D341Med (cell line): ENCODE data around the gene BATF3.

ENCODE experiments used
- DNase-seq: peaks from one replicate; pipeline ENCODE4 v3.0.0; 2012; ENCODE audit warnings: low spot score

Gene BATF3

GRCh38 chr1:212703991-212704564, 4.4 kb upstream of the BATF3 start:
- DNase-seq, result no peak

- DNase-seq, result no peak
Measured at GRCh38 chr1:212702672-212703071, 3.0 kb upstream of the BATF3 start.

DNA sequence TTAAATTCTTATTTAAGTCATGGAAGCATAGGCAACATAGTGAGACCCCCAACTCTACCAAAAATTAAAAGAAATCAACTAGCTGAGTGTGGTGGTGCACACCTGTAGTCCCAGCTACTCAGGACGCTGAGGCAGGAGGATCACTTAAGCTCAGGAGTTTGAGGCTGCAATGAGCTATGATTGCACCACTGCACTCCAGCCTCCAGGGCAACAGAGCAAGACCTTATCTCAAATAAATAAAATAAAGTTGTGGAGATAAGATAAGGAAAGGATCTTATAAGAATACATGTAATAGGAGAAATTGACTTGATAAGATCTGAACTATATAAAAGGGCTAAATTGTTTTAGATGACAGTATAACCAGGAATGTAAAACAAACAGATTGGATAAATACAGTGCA, 2.3 kb upstream of the BATF3 start:
- no peak for DNase-seq

- DNase-seq, result peak; percentile 65
Measured at GRCh38 chr1:212700892-212701819, 1.5 kb upstream of the BATF3 start.

GRCh38 chr1:212700223-212700891, 717 bp upstream of the BATF3 start:
- peak; percentile 74 for DNase-seq

DNA sequence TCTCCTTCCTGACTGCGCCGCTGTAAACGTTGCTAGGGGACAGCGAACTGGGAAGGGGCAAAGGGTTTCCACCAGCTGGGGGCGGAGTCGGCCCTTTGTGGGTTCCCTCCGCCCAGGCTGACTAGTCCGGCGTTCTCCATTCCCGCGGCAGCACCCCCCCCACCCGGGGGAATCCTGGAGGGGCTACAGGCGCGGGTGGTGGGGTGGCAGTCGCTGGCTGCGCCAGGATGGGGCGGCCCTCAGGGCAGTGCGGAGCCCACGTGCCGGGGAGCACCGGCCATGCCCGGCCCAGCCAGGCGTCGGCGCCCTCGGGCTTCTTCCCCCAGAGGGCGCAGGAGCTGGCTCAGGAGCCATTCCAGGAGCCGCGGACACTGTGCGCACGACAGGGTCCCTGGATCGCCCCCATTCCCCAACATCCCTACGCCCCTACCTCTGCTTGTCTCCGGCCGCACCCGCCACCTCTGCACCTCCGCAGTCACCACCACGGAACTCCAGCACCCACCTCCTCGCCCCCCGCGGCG, 476 bp downstream of the BATF3 start:
- DNase-seq, result peak; percentile 90

DNA sequence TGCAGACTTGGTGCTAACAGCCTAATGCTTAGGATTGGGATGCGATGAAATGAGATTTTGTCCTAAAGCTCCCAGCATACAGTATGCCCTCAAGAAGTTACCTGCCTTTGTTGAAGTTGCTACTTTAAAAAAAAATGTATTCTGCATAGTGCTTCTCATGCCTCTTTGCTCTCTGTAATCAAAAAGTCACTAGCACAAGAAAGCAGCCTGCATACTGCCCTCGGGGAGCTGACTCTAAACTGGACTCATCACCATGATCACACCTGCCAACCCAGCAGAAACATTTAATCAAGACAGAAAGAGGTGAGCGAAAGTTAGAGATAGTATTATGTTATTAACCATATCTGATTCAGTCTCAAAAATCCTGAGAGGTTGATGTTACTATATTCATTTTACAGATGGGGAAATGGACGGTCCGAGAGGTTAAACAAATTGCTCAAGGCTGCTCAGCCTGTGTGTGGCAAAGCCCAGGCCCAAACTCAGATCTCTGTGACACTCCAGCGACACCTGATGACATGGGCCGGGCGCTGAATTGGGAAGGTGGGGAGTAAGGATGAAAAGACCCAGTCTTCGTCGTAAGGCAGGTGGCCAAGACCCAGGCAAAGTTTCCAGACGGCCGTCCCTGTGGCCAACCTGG, 1.1 kb downstream of the BATF3 start:
- no peak for DNase-seq

GRCh38 chr1:212696721-212697331, 2.8 kb downstream of the BATF3 start:
- DNase-seq, result no peak

DNA sequence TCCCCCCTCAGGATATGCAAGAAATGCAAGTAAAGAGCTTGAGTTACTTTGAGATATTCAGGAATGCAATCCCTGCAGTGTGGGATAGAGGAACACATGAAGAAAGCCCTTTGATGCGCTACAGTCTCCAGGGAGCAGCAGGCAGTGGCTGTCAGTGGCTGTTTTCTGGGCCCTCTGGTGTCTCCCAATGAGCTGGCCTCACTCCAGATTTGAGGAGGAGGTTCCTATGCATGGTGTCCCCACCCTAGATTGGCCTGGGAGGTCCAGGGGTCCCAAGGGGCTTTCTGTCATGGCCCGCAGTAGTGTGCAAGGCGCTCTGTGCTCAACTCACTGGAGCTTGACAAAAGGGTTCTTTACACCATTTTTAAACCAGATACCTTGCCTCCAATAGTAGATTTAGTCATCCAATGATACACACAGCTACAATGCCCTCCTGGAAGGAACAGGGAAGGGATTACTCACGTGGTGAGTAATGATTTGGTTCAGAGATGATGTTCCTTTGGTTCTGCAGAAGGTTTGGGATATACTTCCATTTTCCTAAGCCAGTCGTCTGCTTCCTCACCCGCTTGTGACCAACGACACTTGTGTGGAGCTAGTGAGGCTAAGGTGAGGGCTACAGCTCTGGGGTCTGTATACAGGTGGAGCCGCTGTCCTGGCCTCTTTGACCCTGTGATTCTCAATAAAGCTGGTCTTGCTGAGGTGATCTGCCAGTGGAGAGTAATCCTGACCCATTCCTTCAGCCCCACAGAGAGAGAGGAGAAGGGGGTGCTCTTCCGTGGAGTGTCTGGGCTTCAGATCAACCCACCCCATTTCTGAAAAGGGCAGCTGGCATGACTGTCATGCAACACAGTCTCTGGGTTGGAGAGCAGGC, 6.6 kb downstream of the BATF3 start:
- no peak for DNase-seq

DNA sequence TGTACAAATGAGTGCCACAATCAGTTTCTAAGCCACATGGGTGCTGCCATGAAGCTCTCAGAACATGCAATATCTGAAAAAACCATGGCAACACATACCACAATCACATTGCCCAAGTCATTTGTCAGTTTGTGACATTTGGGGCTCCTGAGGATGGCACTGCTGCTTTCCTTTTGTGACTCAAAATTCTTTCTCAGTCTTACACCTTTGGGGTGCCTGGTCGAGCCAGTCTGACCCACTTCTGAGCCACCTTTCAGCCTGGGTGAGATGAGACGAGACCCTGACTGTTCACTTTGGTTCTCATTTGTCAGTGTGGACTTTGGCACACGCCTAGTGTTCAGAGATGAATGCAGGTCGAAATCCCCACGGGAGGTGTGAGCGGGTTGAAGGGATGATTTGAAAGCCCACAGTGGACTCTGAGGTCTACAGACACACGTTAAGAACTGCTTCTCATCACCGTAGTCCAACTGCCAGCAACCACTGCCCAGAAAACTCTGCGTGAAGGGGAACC, 8.0 kb downstream of the BATF3 start:
- DNase-seq, result no peak

DNA sequence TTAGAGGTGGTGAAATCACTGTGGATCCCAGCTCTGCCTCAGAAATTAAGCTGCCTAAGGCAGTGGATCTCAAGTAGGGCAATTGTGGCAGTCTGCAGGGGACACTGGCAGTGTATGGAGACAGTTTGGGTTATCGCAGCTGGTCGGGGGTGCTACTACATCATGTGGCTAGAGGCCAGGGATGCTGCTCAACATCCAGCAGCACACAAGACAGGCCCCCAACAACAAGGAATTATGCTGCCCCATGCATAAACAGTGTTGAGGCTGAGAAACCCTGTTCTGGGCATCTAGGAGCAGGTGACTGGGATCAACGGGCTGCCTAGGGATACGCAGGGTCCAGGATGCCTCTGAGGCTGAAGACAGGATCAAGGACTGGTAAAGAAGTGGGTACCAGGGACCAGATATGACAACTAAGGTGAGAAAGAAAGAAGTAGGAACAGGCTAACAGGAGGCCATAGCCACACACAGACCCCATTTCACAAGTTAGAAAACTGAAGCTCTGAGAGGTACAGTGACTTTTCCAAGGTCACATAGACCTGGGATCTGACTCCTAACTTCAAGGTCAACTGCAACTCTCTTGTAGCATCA, 8.7 kb downstream of the BATF3 start:
- no peak for DNase-seq

DNA sequence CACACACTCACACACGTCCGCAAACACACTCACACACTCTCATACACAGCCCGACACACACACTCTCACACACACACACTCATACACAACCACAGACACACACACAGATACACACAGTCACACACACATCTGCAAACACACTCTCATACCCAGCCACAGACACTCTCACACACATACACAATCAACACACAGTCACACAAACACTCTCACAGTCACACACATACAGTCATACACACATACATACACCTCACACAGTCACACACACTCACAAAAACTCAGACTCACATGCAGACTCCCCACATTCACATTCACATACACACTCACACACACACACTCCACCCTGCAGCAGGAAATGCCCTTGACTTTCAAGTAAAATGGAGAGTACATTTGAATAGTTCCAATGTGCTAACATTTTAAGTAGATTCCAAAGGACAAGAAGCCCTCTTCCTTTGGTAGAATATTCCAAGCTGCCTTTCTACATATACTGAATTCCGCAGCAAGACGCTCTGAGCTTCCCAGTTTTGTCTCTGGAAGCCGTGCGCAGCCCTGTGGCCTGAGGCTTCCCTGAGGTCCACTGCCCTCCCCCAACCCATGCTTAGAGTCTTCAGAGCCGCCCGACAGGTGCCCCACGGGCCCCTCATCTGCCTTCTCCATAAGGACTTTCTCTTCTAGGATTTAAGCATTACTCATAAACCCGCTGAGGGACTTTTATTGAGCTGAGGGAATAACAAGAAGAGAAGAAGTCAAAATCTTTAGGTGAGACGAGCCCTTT, 9.7 kb downstream of the BATF3 start:
- no peak for DNase-seq

DNA sequence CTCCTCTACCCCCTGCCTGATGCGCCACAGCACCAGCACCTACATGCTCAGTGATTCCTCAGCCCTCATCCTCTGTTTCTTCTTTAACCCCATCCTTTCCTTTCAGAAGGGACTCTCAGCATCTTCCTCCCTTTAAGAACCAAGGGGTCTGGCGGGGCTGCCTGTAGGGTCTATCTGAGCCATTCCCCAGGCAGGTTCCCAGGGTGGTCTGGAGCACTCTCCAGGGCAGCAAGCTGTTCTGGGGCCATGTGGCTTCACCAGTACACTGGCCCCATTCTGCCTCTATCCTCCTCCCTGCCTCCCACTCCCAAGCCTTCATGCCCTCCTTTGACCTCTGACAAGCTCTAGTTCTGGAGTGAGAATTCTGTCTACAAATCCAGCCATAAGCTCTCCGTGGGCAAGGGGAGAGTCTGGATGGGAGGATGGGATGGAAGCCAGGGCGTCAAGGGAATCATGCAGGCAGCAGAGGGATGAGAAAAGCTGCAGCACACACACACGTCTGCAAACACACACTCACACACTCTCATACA, 10.4 kb downstream of the BATF3 start:
- DNase-seq, result no peak

DNA sequence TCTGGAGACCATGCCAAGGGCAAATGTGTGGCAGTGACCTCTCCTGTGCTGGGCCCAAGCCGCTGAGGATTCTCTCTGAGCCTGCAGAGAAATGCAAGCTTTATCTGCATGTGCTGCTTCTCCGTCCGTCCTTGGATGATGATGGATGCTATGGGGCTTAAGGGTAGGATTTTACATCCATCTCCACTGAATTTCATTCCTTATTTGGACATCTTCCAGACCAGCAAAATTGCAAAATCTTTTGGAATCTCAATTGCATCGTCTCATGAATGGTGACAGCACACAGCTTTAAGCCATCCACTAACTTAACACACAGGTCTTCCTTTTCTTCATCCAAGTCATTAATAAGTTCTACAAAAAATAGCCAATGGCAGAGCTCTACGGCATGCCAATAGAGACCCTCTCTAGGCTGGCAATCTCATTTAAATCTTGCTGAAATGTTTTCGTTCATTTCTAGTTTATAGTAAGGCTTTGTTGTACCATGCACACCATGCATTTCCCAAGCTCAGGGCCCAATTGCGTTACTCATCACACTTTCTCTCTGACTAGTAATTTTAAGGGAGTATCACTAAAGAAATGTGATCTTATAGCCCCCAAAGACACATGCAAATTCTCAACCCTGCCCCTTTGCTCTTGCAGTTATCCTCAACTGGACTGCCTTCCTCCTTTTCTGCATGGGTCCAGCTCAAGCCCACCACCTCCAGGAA, 11.1 kb downstream of the BATF3 start:
- DNase-seq, result no peak

- DNase-seq, result no peak
Measured at GRCh38 chr1:212687811-212688210, 11.8 kb downstream of the BATF3 start.

DNA sequence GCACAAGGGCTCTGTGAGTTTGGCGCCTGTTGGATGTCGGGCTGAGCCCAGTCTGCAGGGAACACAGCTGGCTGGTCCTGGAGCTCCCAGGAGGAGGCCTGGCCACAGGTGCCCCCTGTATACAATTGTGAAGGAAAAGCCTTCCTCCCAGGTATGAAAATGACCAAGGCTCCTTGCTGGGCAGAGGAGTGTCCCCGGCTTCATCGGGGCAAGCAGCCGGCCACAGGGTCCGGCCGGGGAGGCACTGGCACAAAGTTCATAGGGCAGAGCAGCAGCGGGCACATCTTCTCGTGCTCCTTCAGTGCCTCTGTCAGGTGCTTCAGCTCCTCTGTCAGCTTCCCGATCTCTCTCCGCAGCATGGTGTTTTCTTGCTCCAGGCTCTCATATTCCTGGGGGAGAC, 13.0 kb downstream of the BATF3 start:
- DNase-seq, result no peak

DNA sequence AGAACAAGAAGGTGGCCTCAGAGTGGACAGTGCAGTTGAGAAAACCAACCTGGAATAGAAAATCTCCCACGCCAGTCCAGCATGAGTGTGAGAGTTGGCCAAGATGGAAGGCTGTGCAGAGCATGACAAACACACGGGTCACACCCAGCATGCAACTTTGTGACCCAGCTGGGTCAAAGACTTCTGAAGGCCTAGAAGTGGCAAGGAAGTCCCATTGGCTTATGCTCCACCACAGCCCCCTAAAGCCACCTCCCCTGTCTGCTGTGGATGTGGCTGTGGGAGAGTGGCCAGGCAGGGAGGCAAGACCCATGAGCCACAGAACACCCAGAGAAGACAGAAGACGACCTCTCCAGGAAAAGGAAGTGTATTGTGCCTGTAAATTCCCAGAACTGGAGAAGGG, 13.6 kb downstream of the BATF3 start:
- DNase-seq, result no peak

DNA sequence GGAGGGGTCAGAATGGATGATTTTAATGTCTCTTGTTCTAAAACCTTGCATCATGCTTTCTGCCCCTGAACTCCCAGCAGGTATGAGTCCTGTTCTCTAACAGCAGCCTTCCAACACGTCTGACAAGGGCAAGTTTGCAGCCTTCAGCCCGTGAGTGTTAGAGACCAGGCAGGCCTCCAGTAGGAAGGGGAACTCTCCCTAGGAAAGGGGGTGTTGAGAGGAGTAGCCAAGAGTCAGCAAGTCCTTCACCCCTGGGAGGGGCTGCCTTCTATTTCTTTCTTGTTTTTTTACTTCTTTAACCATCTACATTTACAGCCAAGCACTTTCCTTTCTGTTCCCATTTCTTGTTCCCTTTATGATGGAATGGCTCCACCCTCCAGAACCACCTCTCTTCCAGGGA, 14.2 kb downstream of the BATF3 start:
- DNase-seq, result no peak
